DOHH2 (cell line): ENCODE measurements around the gene FMNL2.

Experiments
- H3F3A ChIP-seq: fragments of 200-600 bp; sonication (generic), shearing (Covaris generic); 2 replicates; pipeline ENCODE4 v1.6.0; 2016; ENCODE audit warnings: antibody characterized with exemption, mild to moderate bottlenecking; ENCODE audit not compliant: control insufficient read depth, insufficient read depth
- H3K27ac ChIP-seq: fragments of 200-600 bp; sonication (generic); 2 replicates; pipeline ENCODE4 v1.5.1; 2014; ENCODE audit warnings: low read depth, mild to moderate bottlenecking, low read length, moderate library complexity
- H3K27me3 ChIP-seq: fragments of 200-600 bp; sonication (generic); 2 replicates; pipeline ENCODE4 v1.6.1; 2014; ENCODE audit warnings: mild to moderate bottlenecking, low read length, mixed read lengths; ENCODE audit not compliant: control insufficient read depth
- H3K36me3 ChIP-seq: fragments of 200-600 bp; sonication (generic); 2 replicates; pipeline ENCODE4 v1.6.1; 2014; ENCODE audit warnings: mild to moderate bottlenecking, low read length, moderate library complexity, mixed read lengths; ENCODE audit not compliant: control insufficient read depth
- H3K4me1 ChIP-seq: fragments of 200-600 bp; sonication (generic); 2 replicates; pipeline ENCODE4 v1.6.1; 2014; ENCODE audit warnings: mild to moderate bottlenecking, low read length, mixed read lengths; ENCODE audit not compliant: control insufficient read depth
- H3K4me2 ChIP-seq: fragments of 200-600 bp; sonication (generic); 2 replicates; pipeline ENCODE4 v1.6.0; 2014; ENCODE audit warnings: mild to moderate bottlenecking, low read length, moderate library complexity
- H3K4me3 ChIP-seq: fragments of 200-600 bp; sonication (generic); 2 replicates; pipeline ENCODE4 v1.5.1; 2014; ENCODE audit warnings: mild to moderate bottlenecking, low read length, mixed read lengths
- H3K79me2 ChIP-seq: fragments of 200-600 bp; sonication (generic); 2 replicates; pipeline ENCODE4 v1.6.1; 2014; ENCODE audit warnings: mild to moderate bottlenecking, low read length, mixed read lengths; ENCODE audit not compliant: control insufficient read depth
- H3K9me2 ChIP-seq: fragments of 200-600 bp; sonication (generic); replicated peaks from 2 replicates; pipeline ENCODE4 v1.6.1; 2014; ENCODE audit warnings: mild to moderate bottlenecking, low read length, mixed read lengths; ENCODE audit not compliant: control insufficient read depth
- H3K9me3 ChIP-seq: fragments of 200-600 bp; sonication (generic); 2 replicates; pipeline ENCODE4 v1.6.1; 2014; ENCODE audit warnings: antibody characterized with exemption, low read length, mixed read lengths; ENCODE audit not compliant: control insufficient read depth, insufficient read depth
- H4K20me1 ChIP-seq: fragments of 200-600 bp; sonication (generic); 2 replicates; pipeline ENCODE4 v1.6.0; 2014; ENCODE audit warnings: low read depth, mild to moderate bottlenecking, antibody characterized with exemption, low read length, moderate library complexity; ENCODE audit not compliant: control insufficient read depth, insufficient read depth
- CTCF ChIP-seq: fragments of 200-600 bp; sonication (generic); IDR thresholded peaks from one replicate; pipeline ENCODE4 v1.5.1; 2014; ENCODE audit warnings: antibody characterized with exemption, mild to moderate bottlenecking, low read depth, low read length; ENCODE audit not compliant: poor library complexity, severe bottlenecking
- EZH2phosphoT487 ChIP-seq: fragments of 200-600 bp; sonication (generic); IDR thresholded peaks from 2 replicates; pipeline ENCODE4 v1.6.1; 2017; ENCODE audit warnings: borderline replicate concordance, mild to moderate bottlenecking, antibody characterized with exemption, low read length, moderate library complexity, mixed read lengths

Gene FMNL2

GRCh38 chr2:152427902-152428301 lies 92.9 kb downstream of the FMNL2 start:
- no peak overlapping the region for H3K4me3 ChIP-seq
- no peaks in the 10 kb centered on the region for H3K9me2 ChIP-seq
- TF ChIP-seq EZH2phosphoT487 (no peak), CTCF (no peak)
- no peak overlapping the region for H3K27ac ChIP-seq
- H3K4me2 ChIP-seq, result no peak overlapping the region
- H3K36me3 ChIP-seq, result no peaks in the 10 kb centered on the region
- no peaks in the 10 kb centered on the region for H3F3A ChIP-seq
- no peaks in the 10 kb centered on the region for H4K20me1 ChIP-seq
- no peaks in the 10 kb centered on the region for H3K4me1 ChIP-seq
- H3K79me2 ChIP-seq, result no peaks in the 10 kb centered on the region
- H3K27me3 ChIP-seq, result no peaks in the 10 kb centered on the region
- no peaks in the 10 kb centered on the region for H3K9me3 ChIP-seq

GRCh38 chr2:152428800-152429582 lies 94.0 kb downstream of the FMNL2 start:
- Histone ChIP-seq H3K4me1 (no peaks in the 10 kb centered on the region), H3K27me3 (no peaks in the 10 kb centered on the region), H4K20me1 (no peaks in the 10 kb centered on the region), H3K4me2 (no peak overlapping the region), H3K36me3 (no peaks in the 10 kb centered on the region), H3K79me2 (no peaks in the 10 kb centered on the region), H3K27ac (no peak overlapping the region), H3K9me2 (no peaks in the 10 kb centered on the region), H3K4me3 (no peak overlapping the region), H3K9me3 (no peaks in the 10 kb centered on the region), H3F3A (no peaks in the 10 kb centered on the region)
- TF ChIP-seq EZH2phosphoT487 (no peak), CTCF (no peak)

DNA sequence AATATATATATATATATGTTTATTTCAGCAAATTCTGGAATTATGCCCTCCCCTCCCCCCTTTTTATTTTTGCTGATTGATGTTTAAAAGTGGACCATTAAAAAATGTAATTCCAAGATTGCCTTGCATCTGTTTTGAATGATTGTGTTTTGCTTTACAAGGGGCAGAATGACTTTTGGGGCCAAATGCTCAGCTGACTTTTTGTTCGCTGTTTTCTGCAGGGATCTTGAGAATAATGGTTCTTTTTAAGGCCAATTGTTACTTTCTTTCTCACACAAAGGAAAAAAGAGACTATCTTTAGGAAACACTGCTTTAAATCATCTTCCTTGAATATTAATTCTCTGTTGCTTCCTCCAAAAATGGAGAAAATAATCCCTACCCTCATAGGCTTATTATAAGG lies 95.9 kb downstream of the FMNL2 start:
- Histone ChIP-seq H3K27me3 (no peaks in the 10 kb centered on the region), H3K9me3 (no peaks in the 10 kb centered on the region), H3K36me3 (no peaks in the 10 kb centered on the region), H3K4me3 (no peak overlapping the region), H3F3A (no peaks in the 10 kb centered on the region), H3K9me2 (no peaks in the 10 kb centered on the region), H4K20me1 (no peaks in the 10 kb centered on the region), H3K4me2 (no peak overlapping the region), H3K4me1 (no peaks in the 10 kb centered on the region), H3K27ac (no peak overlapping the region), H3K79me2 (no peaks in the 10 kb centered on the region)
- TF ChIP-seq EZH2phosphoT487 (no peak), CTCF (no peak)
